GM18499 (cell line): Measurements from ENCODE around the gene PRRG1.
"Not testable (repeated sequence)": the region's sequence is repeated elsewhere in the genome, so short reads cannot be mapped to it uniquely, and the experiment has no call there.

Experiments used
- ATAC-seq: cut with Tn5 transposase; IDR thresholded peaks from one replicate; pipeline ENCODE4 v1.9.1; 2021; ENCODE audit warnings: moderate number of reproducible peaks; ENCODE audit not compliant: insufficient read depth, unreplicated experiment

The PRRG1 gene

DNA sequence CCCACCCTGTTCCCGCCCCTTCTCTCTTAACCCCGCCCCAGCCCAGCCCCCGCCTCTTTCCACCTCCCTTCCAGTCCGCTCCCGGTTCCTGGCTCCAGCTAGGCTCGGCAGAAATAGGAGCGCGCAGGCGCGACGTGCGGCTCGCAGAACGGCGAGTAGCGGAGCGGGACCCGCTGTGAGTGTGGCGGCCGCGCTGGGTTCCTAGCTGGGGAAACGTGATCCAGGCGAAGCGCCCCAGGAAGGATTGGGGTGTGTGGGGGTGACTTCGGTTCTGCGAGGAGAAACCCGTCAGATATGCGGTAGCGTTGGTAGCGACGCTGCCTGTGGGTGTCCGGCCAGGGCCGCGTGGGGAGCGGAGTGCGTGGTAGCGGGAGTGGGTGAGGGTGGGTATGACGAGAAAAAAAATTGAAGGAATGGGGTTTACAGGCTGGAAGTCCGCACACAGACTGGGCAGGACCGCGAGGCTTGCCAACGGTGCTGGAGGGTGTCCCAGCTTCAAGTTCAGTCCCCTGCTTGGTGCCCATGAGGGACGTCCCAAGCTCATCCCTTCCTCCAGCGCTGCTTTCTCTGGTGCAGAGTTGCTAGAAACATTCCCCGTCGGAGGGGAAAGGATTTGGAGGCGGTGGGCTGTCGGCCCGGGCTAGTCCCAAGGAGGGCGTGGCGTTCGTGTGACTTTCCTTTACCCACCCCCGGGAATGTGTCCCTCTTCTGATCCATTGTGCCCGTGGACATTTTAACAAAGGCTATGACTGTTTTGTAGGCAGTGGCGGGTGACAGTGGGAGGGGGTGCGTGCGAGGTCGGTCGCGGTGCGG is at the start of gene PRRG1:
Gene PRRG1 (plus strand): TSS at position 144 of the 813 bp plus-strand sequence. CDS start 56,886 bp downstream, outside the sequence.
- no peak for ATAC-seq

DNA sequence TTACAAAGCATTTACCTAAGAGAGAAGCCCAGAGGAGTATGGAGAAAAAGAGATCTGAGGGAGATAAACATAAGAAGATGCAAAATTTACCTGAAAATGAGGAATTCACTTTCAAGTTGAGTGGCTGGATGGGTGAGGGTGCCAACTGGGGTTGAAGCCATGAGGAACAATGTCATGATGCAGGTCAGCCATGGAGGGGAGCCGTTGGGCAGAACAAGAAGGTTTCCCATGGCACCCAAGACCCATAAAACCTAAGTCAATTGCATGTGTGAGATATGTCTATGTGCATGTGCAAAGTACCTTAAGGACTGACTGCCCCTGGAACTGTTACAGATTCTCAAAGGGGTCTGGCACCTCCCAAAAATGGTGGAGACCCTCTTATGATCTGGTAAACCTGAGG is 46.6 kb upstream of the PRRG1 start:
- ATAC-seq, result no peak

DNA sequence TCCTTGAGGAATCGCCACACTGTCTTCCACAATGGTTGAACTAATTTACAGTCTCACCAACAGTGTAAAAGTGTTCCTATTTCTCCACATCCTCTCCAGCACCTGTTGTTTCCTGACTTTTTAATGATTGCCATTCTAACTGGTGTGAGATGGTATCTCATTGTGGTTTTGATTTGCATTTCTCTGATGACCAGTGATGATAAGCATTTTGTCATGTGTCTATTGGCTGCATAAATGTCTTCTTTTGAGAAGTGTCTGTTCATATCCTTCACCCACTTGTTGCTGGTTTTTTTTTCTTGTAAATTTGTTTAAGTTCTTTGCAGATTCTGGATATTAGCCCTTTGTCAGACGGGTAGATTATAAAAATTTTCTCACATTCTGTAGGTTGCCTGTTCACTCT is 43.9 kb upstream of the PRRG1 start:
- not testable (repeated sequence) for ATAC-seq

DNA sequence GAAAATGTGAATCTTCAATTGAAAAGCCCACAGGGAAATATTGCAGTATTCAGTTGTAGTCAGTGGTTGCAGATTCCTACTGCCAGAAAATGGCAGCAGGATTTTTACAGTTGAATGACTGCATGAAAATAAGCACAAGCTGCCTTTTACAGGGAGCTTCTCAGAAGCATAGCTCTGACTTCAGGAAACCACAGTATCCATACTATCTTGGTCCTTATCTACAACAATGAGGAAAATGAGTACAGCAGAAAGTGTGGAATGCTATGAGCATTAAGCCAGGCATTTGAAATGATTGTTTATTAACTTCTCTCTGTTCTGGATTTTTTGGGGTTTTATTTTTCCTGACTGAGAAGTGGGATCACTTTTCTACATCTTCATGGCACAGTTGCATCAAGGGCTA is 34.6 kb upstream of the PRRG1 start:
- ATAC-seq, result no peak

DNA sequence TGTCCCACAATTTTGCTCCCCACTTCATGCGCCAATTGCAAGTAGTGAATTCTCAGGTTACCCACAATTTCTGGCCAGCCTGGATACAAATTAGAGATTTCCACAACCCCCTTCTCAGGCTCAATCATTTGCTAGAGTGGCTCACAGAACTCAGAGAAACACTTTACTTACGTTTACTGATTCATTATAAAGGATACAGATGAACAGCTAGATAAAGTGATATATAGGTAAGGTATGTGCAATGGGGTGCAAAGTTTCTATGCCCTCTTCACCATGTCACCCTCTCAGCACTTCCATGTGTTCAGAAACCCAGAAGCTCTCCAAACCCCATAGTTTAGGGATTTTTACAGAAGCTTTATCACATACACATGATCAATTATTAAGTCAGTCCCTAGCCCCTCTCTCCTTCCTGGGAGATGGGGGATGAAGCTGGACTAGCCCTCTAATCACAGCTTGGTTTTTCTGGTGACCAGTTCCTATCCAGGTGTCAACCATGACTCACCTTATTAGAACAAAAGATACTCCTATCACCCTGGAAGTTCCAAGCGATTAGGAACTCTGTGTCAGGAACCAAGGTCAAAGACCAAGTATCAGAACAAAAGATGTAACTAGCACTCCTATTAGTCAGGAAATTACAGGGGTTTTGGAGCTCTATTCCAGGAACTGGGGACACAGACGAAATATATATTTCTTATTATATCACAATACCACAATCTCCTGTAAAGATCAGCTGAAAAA is 33.5 kb upstream of the PRRG1 start:
- no peak for ATAC-seq

DNA sequence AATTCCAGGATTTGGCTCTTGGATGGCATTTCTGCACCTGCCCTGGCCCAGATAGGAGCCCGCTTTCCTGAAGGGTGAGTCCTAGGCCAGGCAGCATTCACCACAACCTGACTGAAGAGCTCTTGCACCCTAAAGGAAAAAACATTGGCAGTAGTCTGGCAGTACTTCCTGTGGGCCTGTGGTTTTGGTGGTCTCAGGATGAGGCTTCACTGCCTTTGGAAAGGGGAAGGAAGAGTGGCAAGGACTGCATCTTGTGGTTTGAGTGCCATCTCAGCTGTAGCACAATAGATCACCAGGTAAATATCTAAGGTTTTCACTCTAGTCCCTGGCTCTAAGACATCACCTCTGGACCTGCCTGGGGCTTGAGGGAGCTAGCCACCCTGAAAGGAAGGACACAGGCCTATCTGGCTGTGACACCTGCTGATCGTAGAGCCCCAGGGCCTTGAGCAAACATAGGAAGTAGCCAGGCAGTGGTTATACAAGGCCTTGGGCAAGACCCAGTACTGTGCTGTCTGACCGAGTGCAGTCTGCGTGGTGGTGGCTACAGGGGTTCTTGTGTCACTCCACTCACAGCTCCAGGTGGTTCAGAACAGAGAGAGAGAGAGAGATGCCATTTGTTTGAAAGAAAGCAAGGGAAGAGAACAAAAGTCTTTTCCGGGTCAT is 28.5 kb upstream of the PRRG1 start:
- no peak for ATAC-seq

DNA sequence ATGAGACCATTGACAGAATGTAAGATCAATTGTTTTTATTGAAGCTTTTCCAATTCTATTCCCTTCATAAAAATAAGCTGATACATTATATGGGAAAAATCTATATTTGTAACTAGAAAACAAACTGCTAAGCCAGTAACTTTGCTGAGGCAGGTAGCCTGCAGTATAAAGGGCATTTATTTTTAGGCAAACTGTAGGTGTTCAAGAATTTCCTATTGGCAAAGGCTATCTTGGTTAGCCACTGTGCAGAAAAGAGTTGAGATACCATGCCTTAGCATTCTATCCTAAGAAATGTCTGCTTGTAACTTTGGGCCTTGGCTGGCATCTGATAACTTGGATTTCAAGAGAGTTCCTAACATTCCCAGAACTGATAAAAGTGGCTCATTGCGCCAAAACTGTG is 18.5 kb upstream of the PRRG1 start:
- ATAC-seq, result no peak

DNA sequence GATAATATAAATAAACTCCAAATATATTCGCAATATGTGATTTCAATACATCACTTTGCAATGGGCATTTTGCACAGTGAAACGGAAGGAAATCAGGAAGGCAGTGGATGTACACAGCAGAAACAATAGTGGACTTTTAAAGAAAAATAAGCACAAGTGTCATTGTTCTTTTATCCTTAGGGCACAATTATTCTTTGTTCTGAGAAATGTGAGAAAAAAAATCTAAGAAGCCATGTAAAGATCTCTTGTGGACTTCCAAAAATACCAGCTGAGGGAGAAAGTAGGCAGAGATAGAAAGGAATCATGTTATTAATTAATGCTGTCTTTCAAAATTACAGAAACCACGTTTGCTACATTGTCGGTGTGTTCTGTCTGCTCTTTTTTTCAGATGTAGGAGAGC is 17.6 kb upstream of the PRRG1 start:
- ATAC-seq, result no peak

DNA sequence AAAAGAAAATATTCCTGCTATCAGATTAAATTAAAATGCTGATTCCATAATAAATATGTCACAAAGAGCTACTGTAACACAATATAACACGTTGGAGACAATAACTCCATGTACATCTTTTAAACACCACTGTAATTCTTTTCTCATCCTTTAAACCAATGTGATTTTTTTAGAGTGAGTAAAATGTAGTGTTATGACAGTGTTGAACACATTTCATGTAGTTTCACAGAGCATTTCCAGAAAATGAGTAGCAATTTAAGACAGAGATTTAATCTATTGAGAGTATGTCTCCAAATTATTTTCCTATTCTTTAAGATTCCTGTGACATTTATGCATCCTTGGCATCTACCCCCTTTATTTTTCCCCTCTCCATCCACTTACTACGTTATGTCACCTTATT is 17.1 kb upstream of the PRRG1 start:
- no peak for ATAC-seq

DNA sequence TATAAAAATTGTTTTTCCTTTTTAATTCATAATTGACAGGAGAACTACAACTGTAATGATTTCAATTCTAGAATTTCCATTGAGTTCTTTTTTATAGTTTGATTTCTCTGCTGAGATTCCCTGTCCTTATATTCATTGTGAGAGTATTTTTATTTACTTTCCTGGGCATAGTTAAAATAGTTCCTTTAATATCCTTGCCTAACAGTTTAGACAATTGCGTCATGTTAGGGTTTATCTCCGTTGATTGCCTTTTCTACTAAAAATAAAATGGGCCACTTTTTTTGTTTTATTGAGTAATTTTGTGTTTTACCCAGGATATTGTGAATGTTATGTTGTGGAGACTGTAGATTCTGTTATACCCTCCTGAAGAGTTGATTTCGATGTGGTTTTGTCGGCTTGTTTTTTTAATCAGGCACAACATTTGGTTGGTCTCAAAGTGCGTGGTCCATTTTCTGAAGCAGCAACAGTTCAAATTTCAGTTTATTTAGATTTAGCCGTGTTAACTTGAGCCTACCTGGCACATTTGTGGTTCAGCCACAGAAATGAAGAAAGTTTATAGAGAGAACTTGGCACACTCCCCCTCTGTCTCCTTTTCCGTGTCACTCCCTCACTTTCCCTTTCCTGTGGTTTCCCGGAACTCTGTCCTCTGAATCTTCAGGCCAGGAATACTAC is 16.0 kb upstream of the PRRG1 start:
- ATAC-seq, result no peak

DNA sequence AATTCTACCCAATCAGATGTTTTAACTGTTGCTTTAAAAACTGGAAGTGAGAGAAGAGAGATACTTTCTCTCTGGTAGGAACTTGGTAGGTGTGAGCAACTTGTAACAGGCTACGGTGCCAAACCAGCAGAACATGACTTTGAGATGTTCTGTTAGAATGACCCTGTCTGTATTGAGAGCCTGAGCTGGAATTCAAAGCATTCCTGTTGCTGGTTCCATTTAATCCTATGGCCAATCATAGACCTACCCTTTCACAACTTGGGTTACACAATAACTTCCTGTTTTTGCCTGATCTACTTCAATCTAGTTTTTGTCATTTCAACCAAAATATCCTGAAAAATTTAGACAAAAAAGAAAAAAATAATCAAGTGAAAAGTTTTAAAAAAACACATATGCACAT is 1.7 kb upstream of the PRRG1 start:
- ATAC-seq, result no peak

DNA sequence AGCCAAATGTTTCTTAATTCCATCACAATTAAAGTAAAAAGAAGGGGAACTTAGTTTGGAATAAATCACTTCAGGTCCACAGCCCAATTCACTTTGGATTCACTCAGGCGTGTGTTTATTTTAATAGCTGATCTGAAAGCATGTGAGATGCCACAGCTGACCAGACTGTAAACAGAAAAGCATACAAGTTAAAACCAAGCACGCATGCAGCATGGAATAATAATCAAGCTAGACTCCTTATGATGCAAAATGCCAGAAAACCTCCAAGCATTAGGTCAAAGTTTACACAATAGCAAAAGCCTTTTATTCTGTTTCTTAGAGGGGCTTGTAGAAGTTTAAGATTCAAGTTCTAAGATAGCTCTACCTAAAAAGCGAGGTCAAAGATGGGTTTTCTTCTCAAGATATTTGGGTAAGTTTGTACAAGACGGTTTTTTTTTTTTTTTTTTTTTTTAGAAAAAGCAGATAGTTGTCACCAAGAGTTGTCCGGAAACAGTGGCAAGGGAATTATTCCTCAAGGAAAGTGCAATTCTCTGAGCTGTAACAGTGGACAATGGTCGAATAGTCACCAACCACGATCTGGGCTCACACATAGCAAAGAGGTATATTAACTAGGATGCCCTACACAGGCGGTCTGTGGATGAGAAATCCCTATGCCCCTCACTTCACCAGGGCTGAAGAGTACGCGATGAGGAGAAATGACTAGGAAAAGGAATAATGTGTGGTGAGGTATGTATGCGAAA is 763 bp upstream of the PRRG1 start:
- no peak for ATAC-seq

DNA sequence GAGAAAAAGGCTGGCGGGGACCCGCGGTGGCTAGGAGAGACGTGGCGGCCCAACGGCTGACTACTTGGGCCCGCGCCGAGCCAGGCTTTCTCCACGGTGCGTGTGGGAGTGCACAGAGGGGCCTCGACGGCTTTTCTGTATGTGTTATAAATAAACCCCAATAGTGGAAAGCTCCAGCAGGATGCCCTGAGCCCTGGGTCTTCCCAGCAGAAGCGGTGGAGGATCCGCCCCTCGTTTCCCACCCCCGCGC is 268 bp upstream of the PRRG1 start:
- ATAC-seq, result no peak

DNA sequence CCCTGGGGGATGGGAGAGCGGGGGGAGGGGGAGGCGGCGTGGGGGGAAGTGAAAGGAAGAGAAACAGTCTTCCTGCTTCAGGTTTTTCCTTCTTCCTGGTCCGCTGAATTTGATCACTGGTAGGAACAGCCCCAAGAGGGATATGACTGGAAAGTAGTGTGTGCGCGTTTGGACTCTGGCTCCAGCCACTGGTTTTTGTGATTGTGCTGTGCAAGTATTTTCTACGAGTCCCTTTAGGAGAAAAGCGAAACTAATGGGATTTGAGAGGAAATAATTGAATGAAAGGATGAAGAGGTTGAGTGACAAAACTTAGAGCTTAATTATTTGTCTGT is 836 bp downstream of the PRRG1 start:
- no peak for ATAC-seq

DNA sequence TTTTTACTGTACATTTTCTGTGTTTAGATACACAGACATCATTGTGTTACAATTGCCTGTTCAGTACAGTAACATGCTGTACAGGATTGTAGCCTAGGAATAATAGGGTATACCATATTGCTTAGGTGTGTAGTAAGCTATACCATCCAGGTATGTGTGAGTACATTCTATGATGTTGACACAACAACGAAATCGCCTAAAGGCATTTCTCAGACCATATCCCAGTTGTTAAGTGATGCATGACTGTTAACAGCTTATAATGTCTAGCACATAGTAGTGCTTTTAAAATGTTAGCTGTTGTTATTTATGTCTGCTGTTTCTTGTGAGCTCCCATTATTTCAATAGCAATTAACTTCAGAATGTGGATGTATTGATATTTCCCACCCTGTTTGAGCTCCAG is 4.5 kb downstream of the PRRG1 start:
- ATAC-seq, result no peak

DNA sequence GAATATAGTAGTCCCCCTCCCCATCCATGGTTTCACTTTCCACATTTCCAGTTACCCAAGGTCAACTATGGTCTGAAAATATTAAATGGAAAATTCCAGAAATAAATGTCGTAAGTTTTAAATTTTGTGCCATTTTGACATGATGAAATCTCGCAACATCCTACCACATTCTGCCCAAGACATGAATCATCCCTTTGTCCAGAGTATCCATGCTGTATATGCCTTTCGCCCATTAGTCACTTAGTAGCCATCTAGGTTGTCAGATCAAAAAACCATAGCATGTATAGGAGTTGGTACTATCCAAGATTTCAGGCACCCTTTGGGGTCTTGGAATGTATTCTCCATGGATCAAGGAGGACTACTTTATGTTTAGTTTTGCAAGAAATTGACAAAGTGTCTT is 8.3 kb downstream of the PRRG1 start:
- no peak for ATAC-seq

DNA sequence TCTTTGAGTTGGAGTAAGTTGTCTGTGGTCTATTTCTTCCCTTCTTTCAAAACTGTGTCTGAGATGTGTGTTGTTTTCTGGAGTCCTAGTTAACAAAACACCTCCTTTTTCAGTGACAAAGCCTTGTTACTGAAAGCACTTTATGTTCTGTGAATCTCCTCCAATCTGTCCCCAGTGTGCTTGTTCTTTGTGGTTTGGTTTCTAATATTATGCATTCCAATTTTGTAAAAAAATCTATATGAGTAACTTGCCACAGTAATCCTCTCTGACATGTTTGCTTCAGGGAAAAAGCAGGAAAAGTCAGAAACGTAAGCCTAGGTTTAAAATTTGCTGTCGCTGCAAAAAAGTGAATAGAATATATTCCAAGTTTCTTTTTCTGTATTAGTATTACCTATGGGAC is 12.4 kb downstream of the PRRG1 start:
- no peak for ATAC-seq

DNA sequence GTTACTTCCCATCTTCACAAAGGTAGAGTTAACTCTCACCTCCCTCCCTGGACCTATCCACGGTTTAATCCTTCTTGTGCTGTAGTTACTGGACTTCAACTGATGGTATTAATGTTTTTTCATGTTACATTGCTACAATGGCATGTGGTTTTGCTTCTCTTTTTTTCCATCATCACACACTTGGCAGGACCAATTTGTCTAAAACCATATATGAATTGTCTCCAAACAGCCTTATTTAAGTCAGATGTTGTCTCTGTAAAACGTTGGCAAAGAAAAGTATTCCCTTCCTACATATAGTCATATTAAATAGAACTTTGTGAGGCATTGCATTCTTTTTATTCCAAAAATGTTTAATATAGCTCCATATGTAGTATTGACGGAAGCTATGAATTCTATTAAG is 15.5 kb downstream of the PRRG1 start:
- no peak for ATAC-seq

DNA sequence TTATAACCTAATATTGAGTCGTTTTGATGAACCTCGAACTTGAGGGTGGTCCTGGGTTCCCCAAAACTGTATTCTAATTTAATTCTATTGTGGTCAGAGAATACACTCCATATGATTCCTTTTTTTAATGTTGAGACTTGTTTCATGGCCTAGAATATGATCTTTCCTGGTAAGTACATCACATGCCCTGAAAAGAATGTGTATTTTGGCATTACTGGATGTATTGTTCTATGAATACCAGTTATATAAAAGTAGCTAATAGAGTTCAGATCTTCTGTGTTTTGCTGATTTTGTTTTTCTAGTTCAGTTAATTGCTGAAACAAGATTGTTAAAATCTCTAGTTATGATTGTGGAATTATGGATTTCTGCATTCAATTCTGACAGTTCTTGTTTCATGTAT is 18.8 kb downstream of the PRRG1 start:
- ATAC-seq, result no peak

DNA sequence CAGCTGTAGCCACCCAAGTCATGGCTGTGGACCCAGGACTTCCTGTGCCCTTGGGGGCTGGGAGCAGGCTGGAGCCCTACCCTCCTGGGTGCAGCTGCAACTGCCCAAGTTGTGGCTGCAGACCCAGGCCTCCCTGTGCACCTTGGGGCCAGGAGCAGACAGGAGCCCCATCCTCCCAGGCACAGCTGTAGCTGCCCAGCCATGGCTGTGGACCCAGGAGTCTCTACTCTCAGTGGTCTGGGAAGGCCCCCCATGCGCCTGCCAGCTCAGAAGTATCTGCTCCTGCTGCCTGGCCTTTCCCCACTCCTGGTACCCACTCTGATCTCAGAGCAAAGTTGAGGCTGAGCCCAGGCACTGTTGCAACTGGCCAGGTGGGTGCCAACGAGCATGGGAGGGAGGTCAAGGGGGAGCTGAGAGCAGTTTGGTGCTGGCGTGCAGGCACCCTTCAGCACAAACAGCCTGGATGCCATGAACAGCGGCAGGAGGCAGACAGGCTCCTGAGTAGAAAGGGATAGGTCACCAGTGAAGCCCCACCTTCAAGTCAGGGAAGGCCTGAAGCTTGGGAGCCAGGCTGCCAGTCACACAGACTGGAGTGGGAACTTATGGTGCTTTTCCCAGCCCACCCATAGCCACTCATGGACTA is 21.5 kb downstream of the PRRG1 start:
- no peak for ATAC-seq
